ENCODE measurements around the gene CASR.
"Not testable (repeated sequence)": the region's sequence is repeated elsewhere in the genome, so short reads cannot be mapped to it uniquely, and the experiment has no call there.

The CASR gene

DNA sequence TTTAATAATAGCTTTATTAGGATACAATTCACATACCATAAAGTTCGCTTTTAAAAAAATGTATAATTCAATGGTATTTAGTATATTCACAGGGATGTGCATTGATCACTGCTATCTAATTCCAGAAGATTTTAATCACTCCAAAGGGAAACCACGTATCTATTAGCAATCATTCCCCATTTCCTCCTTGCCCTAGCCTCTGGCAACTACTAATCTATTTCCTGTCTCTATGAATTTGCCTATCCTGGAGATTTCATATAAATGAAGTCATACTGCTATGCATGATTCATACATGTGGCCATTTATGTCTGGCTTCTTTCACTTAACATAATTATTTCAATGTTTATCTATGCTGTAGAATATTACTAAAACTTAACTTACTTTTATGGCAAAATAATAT is 32.0 kb upstream of the CASR start:
- no peak overlapping the region for H3K9ac ChIP-seq (ENCODE audit: low read length)
- no peaks in the 10 kb centered on the region for H3K9me2 ChIP-seq (ENCODE audit: low read depth, low read length)
- TF ChIP-seq EZH2 (IDR thresholded peaks at IDR 0.05; ENCODE audit: borderline replicate concordance, low read length) = no peak
- TF ChIP-seq, protein P1, sequence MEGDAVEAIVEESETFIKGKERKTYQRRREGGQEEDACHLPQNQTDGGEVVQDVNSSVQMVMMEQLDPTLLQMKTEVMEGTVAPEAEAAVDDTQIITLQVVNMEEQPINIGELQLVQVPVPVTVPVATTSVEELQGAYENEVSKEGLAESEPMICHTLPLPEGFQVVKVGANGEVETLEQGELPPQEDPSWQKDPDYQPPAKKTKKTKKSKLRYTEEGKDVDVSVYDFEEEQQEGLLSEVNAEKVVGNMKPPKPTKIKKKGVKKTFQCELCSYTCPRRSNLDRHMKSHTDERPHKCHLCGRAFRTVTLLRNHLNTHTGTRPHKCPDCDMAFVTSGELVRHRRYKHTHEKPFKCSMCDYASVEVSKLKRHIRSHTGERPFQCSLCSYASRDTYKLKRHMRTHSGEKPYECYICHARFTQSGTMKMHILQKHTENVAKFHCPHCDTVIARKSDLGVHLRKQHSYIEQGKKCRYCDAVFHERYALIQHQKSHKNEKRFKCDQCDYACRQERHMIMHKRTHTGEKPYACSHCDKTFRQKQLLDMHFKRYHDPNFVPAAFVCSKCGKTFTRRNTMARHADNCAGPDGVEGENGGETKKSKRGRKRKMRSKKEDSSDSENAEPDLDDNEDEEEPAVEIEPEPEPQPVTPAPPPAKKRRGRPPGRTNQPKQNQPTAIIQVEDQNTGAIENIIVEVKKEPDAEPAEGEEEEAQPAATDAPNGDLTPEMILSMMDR (IDR thresholded peaks at IDR 0.05; ENCODE audit: low read length) = no peak
- H2AFZ ChIP-seq (ENCODE audit: low read length) = no peak overlapping the region
- H4K20me1 ChIP-seq (ENCODE audit: insufficient read depth, low read length) = no peaks in the 10 kb centered on the region
- no peaks in the 10 kb centered on the region for H3K27me3 ChIP-seq (ENCODE audit: insufficient read depth, low read length)
- H3K27ac ChIP-seq (ENCODE audit: low read depth, low read length, poor library complexity, severe bottlenecking) = no peak overlapping the region
- no peak overlapping the region for H3K4me3 ChIP-seq (ENCODE audit: low read depth, low read length, poor library complexity, severe bottlenecking)
- H3K4me1 ChIP-seq (ENCODE audit: insufficient read depth, low read length, severe bottlenecking) = no peaks in the 10 kb centered on the region
- no peaks in the 10 kb centered on the region for H3K79me2 ChIP-seq (ENCODE audit: insufficient read depth, low read length)
- no peaks in the 10 kb centered on the region for H3F3A ChIP-seq (ENCODE audit: insufficient read depth, low read length)
- no peak overlapping the region for H3K4me2 ChIP-seq (ENCODE audit: low read length)
- H3K9me3 ChIP-seq (ENCODE audit: low read length) = peaks cover 3% of the 10 kb centered on the region; the same call in 1 of the 2 replicates
- H3K36me3 ChIP-seq (ENCODE audit: insufficient read depth, low read length) = no peaks in the 10 kb centered on the region

DNA sequence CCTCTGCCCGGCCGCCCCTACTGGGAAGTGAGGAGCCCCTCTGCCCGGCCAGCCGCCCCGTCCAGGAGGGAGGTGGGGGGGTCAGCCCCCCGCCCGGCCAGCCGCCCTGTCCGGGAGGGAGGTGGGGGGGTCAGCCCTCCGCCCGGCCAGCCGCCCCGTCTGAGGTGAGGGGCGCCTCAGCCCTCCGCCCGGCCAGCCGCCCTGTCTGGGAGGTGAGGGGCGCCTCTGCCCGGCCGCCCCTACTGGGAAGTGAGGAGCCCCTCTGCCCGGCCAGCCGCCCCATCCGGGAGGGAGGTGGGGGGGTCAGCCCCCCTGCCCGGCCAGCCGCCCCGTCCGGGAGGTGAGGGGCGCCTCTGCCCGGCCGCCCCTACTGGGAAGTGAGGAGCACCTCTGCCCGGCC is 18.5 kb upstream of the CASR start:
- H3K9me2 ChIP-seq (ENCODE audit: low read depth, low read length); H3K27me3 ChIP-seq (ENCODE audit: insufficient read depth, low read length); H3K4me1 ChIP-seq (ENCODE audit: insufficient read depth, low read length, severe bottlenecking); H3K9ac ChIP-seq (ENCODE audit: low read length); H3K79me2 ChIP-seq (ENCODE audit: insufficient read depth, low read length); H3K4me3 ChIP-seq (ENCODE audit: low read depth, low read length, poor library complexity, severe bottlenecking); H4K20me1 ChIP-seq (ENCODE audit: insufficient read depth, low read length); H3K36me3 ChIP-seq (ENCODE audit: insufficient read depth, low read length); H3K9me3 ChIP-seq (ENCODE audit: low read length); H3K27ac ChIP-seq (ENCODE audit: low read depth, low read length, poor library complexity, severe bottlenecking); H3K4me2 ChIP-seq (ENCODE audit: low read length); H3F3A ChIP-seq (ENCODE audit: insufficient read depth, low read length); H2AFZ ChIP-seq (ENCODE audit: low read length): not testable (repeated sequence)

DNA sequence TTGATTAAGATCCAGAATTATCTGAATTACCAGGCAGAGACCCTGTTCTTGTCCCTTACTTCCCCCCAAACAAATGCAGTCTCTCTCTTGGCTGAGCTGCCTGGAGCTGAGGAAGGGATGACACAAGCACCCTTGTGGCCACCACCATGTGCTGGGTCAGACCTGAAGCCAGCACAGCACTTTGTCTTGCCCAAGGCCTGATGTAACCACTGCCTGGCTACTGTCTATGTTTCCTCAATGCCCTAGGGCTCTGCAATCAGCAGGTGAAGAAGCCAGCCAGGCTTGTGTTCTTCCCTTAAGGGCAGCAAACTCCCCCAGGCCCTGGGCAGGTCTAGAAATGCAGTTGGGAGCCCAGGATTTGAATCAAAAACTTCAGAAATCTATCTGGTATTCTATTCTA is 15.8 kb upstream of the CASR start:
- Histone ChIP-seq H4K20me1 (ENCODE audit: insufficient read depth, low read length) (no peaks in the 10 kb centered on the region), H3F3A (ENCODE audit: insufficient read depth, low read length) (no peaks in the 10 kb centered on the region), H3K27ac (ENCODE audit: low read depth, low read length, poor library complexity, severe bottlenecking) (no peak overlapping the region), H3K9me3 (ENCODE audit: low read length) (no peaks in the 10 kb centered on the region), H3K79me2 (ENCODE audit: insufficient read depth, low read length) (no peaks in the 10 kb centered on the region), H3K4me3 (ENCODE audit: low read depth, low read length, poor library complexity, severe bottlenecking) (no peak overlapping the region), H3K9me2 (ENCODE audit: low read depth, low read length) (no peaks in the 10 kb centered on the region), H3K9ac (ENCODE audit: low read length) (no peak overlapping the region), H3K27me3 (ENCODE audit: insufficient read depth, low read length) (no peaks in the 10 kb centered on the region), H3K4me2 (ENCODE audit: low read length) (no peak overlapping the region), H3K36me3 (ENCODE audit: insufficient read depth, low read length) (no peaks in the 10 kb centered on the region), H2AFZ (ENCODE audit: low read length) (no peak overlapping the region), H3K4me1 (ENCODE audit: insufficient read depth, low read length, severe bottlenecking) (no peaks in the 10 kb centered on the region)
- TF ChIP-seq, protein P1 (IDR thresholded peaks at IDR 0.05; ENCODE audit: low read length) = no peak
- TF ChIP-seq EZH2 (IDR thresholded peaks at IDR 0.05; ENCODE audit: borderline replicate concordance, low read length) = no peak

DNA sequence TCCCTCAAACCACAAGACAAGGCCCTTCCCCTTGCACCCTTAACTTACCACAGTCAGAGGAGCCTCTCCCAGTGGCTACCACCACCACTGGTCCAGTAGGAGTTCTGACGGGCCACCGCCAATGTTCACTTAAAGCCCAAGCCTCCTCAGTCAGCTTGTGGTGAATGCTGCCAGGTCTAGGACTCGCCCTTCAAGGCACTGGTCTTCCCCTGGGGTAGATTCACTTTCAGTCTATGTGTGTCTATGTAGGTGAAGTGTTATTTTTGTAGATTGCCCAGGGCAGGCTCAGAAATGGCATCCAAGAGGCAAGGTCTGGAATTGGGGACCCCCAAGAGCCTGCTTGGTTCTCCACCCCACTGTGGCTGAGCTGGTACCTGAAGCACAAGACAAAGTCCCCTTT is 15.4 kb upstream of the CASR start:
- Histone ChIP-seq H3K9ac (ENCODE audit: low read length) (no peak overlapping the region), H3K9me3 (ENCODE audit: low read length) (no peaks in the 10 kb centered on the region), H3K27me3 (ENCODE audit: insufficient read depth, low read length) (no peaks in the 10 kb centered on the region), H2AFZ (ENCODE audit: low read length) (no peak overlapping the region), H3F3A (ENCODE audit: insufficient read depth, low read length) (no peaks in the 10 kb centered on the region), H3K4me3 (ENCODE audit: low read depth, low read length, poor library complexity, severe bottlenecking) (no peak overlapping the region), H3K4me2 (ENCODE audit: low read length) (no peak overlapping the region), H3K4me1 (ENCODE audit: insufficient read depth, low read length, severe bottlenecking) (no peaks in the 10 kb centered on the region), H4K20me1 (ENCODE audit: insufficient read depth, low read length) (no peaks in the 10 kb centered on the region), H3K9me2 (ENCODE audit: low read depth, low read length) (no peaks in the 10 kb centered on the region), H3K27ac (ENCODE audit: low read depth, low read length, poor library complexity, severe bottlenecking) (no peak overlapping the region), H3K36me3 (ENCODE audit: insufficient read depth, low read length) (no peaks in the 10 kb centered on the region), H3K79me2 (ENCODE audit: insufficient read depth, low read length) (no peaks in the 10 kb centered on the region)
- TF ChIP-seq EZH2 (IDR thresholded peaks at IDR 0.05; ENCODE audit: borderline replicate concordance, low read length) = no peak
- TF ChIP-seq, protein P1 (IDR thresholded peaks at IDR 0.05; ENCODE audit: low read length) = no peak

Measured in OCI-LY1 (cell line).